Erythroblast (primary cell): ENCODE results near the gene KRTAP10-7.

Experiments
- GATA1 ChIP-seq: IDR thresholded peaks from 2 replicates; pipeline ENCODE4 v1.6.1; 2011; ENCODE audit warnings: low read depth, mild to moderate bottlenecking, control low read depth, low read length, moderate library complexity
- POLR2A ChIP-seq: IDR thresholded peaks from 2 replicates; pipeline ENCODE4 v1.6.1; 2011; ENCODE audit warnings: mild to moderate bottlenecking, low read length

GRCh38 chr21:44644878-44645277 lies 44.5 kb downstream of the KRTAP10-7 start:
- TF ChIP-seq POLR2A (no peak), GATA1 (no peak)
